Measurements from ENCODE around the gene VEZT.

Gene VEZT

GRCh38 chr12:95326855-95327254, 109.2 kb downstream of the VEZT start:
- ATAC-seq, result no peak
- no peaks in the 10 kb centered on the region for H3K36me3 Mint-ChIP-seq
- no peaks in the 10 kb centered on the region for H3K9me3 Mint-ChIP-seq
- no peak overlapping the region for H3K27ac Mint-ChIP-seq
- no peak overlapping the region for H3K4me3 Mint-ChIP-seq
- H3K27me3 Mint-ChIP-seq, result no peaks in the 10 kb centered on the region
- H3K4me1 Mint-ChIP-seq, result no peaks in the 10 kb centered on the region

GRCh38 chr12:95328708-95329107, 111.1 kb downstream of the VEZT start:
- Mint-ChIP-seq H3K9me3 (no peaks in the 10 kb centered on the region), H3K4me1 (no peaks in the 10 kb centered on the region), H3K27me3 (no peaks in the 10 kb centered on the region), H3K36me3 (no peaks in the 10 kb centered on the region), H3K27ac (no peak overlapping the region), H3K4me3 (no peak overlapping the region)
- ATAC-seq, result no peak

GRCh38 chr12:95335948-95336347, 118.3 kb downstream of the VEZT start:
- Mint-ChIP-seq H3K4me1 (no peaks in the 10 kb centered on the region), H3K27me3 (no peaks in the 10 kb centered on the region), H3K9me3 (no peaks in the 10 kb centered on the region), H3K36me3 (no peaks in the 10 kb centered on the region), H3K27ac (no peak overlapping the region), H3K4me3 (no peak overlapping the region)
- ATAC-seq, result no peak

- no peaks in the 10 kb centered on the region for H3K9me3 Mint-ChIP-seq
- no peak overlapping the region for H3K4me3 Mint-ChIP-seq
- no peaks in the 10 kb centered on the region for H3K4me1 Mint-ChIP-seq
- no peak for ATAC-seq
- no peak overlapping the region for H3K27ac Mint-ChIP-seq
- H3K36me3 Mint-ChIP-seq, result no peaks in the 10 kb centered on the region
- no peaks in the 10 kb centered on the region for H3K27me3 Mint-ChIP-seq
Measured at GRCh38 chr12:95336387-95337067, 118.9 kb downstream of the VEZT start.

GRCh38 chr12:95337146-95337545, 119.5 kb downstream of the VEZT start:
- no peak overlapping the region for H3K4me3 Mint-ChIP-seq
- no peaks in the 10 kb centered on the region for H3K4me1 Mint-ChIP-seq
- no peaks in the 10 kb centered on the region for H3K9me3 Mint-ChIP-seq
- no peak overlapping the region for H3K27ac Mint-ChIP-seq
- no peaks in the 10 kb centered on the region for H3K27me3 Mint-ChIP-seq
- ATAC-seq, result no peak
- no peaks in the 10 kb centered on the region for H3K36me3 Mint-ChIP-seq

- H3K4me3 Mint-ChIP-seq, result no peak overlapping the region
- H3K4me1 Mint-ChIP-seq, result no peaks in the 10 kb centered on the region
- H3K36me3 Mint-ChIP-seq, result no peaks in the 10 kb centered on the region
- no peak for ATAC-seq
- H3K27ac Mint-ChIP-seq, result no peak overlapping the region
- no peaks in the 10 kb centered on the region for H3K27me3 Mint-ChIP-seq
- H3K9me3 Mint-ChIP-seq, result no peaks in the 10 kb centered on the region
Measured at GRCh38 chr12:95339086-95339788, 121.6 kb downstream of the VEZT start.

- Mint-ChIP-seq H3K9me3 (no peaks in the 10 kb centered on the region), H3K27me3 (no peaks in the 10 kb centered on the region), H3K4me3 (no peak overlapping the region), H3K27ac (no peak overlapping the region), H3K36me3 (no peaks in the 10 kb centered on the region), H3K4me1 (no peaks in the 10 kb centered on the region)
- ATAC-seq, result no peak
Measured at GRCh38 chr12:95342008-95342407, 124.4 kb downstream of the VEZT start.

GRCh38 chr12:95343461-95344230, 126.0 kb downstream of the VEZT start:
- no peak overlapping the region for H3K4me3 Mint-ChIP-seq
- H3K27me3 Mint-ChIP-seq, result no peaks in the 10 kb centered on the region
- no peaks in the 10 kb centered on the region for H3K36me3 Mint-ChIP-seq
- H3K4me1 Mint-ChIP-seq, result no peaks in the 10 kb centered on the region
- no peaks in the 10 kb centered on the region for H3K9me3 Mint-ChIP-seq
- ATAC-seq, result no peak
- H3K27ac Mint-ChIP-seq, result no peak overlapping the region

- peak overlapping the region; percentile 14 for H3K27ac Mint-ChIP-seq
- peaks cover 24% of the 10 kb centered on the region for H3K27me3 Mint-ChIP-seq
- no peaks in the 10 kb centered on the region for H3K9me3 Mint-ChIP-seq
- ATAC-seq, result peak; percentile 54
- no peaks in the 10 kb centered on the region for H3K36me3 Mint-ChIP-seq
- H3K4me3 Mint-ChIP-seq, result peak overlapping the region; percentile 48
- H3K4me1 Mint-ChIP-seq, result peaks cover 16% of the 10 kb centered on the region
Measured at GRCh38 chr12:95349291-95349690, 131.7 kb downstream of the VEZT start.

- peaks cover 16% of the 10 kb centered on the region for H3K4me1 Mint-ChIP-seq
- no peaks in the 10 kb centered on the region for H3K9me3 Mint-ChIP-seq
- no peak overlapping the region for H3K4me3 Mint-ChIP-seq
- no peak for ATAC-seq
- H3K27ac Mint-ChIP-seq, result no peak overlapping the region
- H3K36me3 Mint-ChIP-seq, result no peaks in the 10 kb centered on the region
- H3K27me3 Mint-ChIP-seq, result peaks cover 34% of the 10 kb centered on the region
Measured at GRCh38 chr12:95351748-95352147, 134.1 kb downstream of the VEZT start.

All from stimulated activated memory B cell treated with anti-CD40 and anti-IgM and Interleukin-4, amounts not matched to agents 10 μg/mL and 1 μg/mL and 100 μg/mL, for 72 hours (primary cell).